ENCODE results near the gene CASQ2.

DNA sequence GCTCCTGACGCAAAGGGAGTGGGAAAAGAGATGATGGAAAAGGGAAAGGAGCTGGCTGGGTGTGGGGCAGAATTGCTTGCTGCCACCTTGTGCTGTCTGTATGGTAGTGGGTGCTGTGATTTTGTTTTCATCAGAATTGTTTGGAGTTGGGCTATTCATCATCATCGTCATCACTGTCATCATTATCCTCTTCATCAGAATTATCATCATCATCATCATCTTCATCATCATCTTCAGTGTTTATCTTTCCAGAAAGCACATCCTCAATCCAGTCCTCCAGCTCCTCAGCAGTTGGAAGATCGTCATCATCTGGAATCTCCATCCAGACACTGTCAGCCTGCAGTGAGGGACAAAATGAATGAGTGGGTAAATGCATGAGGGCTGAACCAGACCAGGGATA, 67.4 kb downstream of the CASQ2 start:
- TF ChIP-seq, protein P1, sequence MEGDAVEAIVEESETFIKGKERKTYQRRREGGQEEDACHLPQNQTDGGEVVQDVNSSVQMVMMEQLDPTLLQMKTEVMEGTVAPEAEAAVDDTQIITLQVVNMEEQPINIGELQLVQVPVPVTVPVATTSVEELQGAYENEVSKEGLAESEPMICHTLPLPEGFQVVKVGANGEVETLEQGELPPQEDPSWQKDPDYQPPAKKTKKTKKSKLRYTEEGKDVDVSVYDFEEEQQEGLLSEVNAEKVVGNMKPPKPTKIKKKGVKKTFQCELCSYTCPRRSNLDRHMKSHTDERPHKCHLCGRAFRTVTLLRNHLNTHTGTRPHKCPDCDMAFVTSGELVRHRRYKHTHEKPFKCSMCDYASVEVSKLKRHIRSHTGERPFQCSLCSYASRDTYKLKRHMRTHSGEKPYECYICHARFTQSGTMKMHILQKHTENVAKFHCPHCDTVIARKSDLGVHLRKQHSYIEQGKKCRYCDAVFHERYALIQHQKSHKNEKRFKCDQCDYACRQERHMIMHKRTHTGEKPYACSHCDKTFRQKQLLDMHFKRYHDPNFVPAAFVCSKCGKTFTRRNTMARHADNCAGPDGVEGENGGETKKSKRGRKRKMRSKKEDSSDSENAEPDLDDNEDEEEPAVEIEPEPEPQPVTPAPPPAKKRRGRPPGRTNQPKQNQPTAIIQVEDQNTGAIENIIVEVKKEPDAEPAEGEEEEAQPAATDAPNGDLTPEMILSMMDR (IDR thresholded peaks at IDR 0.05) = no peak
- TF ChIP-seq POLR2A (IDR thresholded peaks at IDR 0.05) = no peak

Measured in uterus (tissue), 2 donors.